Peyer's patch (tissue), 4 donors: Measurements from ENCODE around the gene RETREG2.

Experiments
- CTCF ChIP-seq, 6 experiments: fragments of 450-650 bp in 4 of 6; fragments of 200-600 bp in 2 of 6; sonication (generic) in 1 of 6; IDR thresholded peaks; one replicate each; pipeline ENCODE4 v1.5.1; 2017 to 2019; ENCODE audit warnings: antibody characterized with exemption in 6 of 6, mild to moderate bottlenecking in 3 of 6, moderate library complexity in 1 of 6
- POLR2A ChIP-seq, 2 donors: fragments of 450-650 bp; IDR thresholded peaks; one replicate each; pipeline ENCODE4 v1.5.1; 2017; ENCODE audit warnings: antibody characterized with exemption in 2 of 2, mild to moderate bottlenecking in 2 of 2, moderate library complexity in 2 of 2

- no peak for TF ChIP-seq CTCF (IDR thresholded peaks at IDR 0.05)
- TF ChIP-seq POLR2A (IDR thresholded peaks at IDR 0.05), result no peak
Measured at GRCh38 chr2:219159771-219160185, 18.3 kb upstream of the RETREG2 start.
